Muscle layer of colon (tissue), 2 donors: ENCODE results near the gene ALLC.
"Not testable (repeated sequence)": the region's sequence is repeated elsewhere in the genome, so short reads cannot be mapped to it uniquely, and the experiment has no call there.

Source experiments
- H3K27ac ChIP-seq: one replicate; pipeline ENCODE4 v1.7.0; 2013; ENCODE audit warnings: low read depth, mild to moderate bottlenecking, low read length, moderate library complexity
- H3K27me3 ChIP-seq, 2 donors: one replicate each; pipeline ENCODE4 v1.7.0; 2013; ENCODE audit warnings: low read length in 2 of 2, mild to moderate bottlenecking in 2 of 2; ENCODE audit not compliant: insufficient read depth in 2 of 2, control insufficient read depth in 1 of 2
- H3K36me3 ChIP-seq: one replicate; pipeline ENCODE4 v1.7.0; 2013; ENCODE audit warnings: mild to moderate bottlenecking, low read length; ENCODE audit not compliant: insufficient read depth
- H3K4me1 ChIP-seq: one replicate; pipeline ENCODE4 v1.7.0; 2013; ENCODE audit warnings: mild to moderate bottlenecking, low read length; ENCODE audit not compliant: insufficient read depth
- H3K4me3 ChIP-seq, 2 donors: one replicate each; pipeline ENCODE4 v1.7.0; 2013; ENCODE audit warnings: low read length in 2 of 2, low read depth in 1 of 2, mild to moderate bottlenecking in 1 of 2, moderate library complexity in 1 of 2
- H3K9ac ChIP-seq: one replicate; pipeline ENCODE4 v1.7.0; 2013; ENCODE audit warnings: low read length
- H3K9me3 ChIP-seq: one replicate; pipeline ENCODE4 v1.7.0; 2013; ENCODE audit warnings: mild to moderate bottlenecking, low read length
- donor health status: abdominal sarcoma.
- donor health status: Adenocarcinoma of cecum.

The ALLC gene

GRCh38 chr2:3616435-3617197 lies 41.4 kb upstream of the ALLC start:
- not testable (repeated sequence) for H3K9ac ChIP-seq, H3K4me1 ChIP-seq, H3K36me3 ChIP-seq, H3K9me3 ChIP-seq, H3K27me3 ChIP-seq, H3K4me3 ChIP-seq, H3K27ac ChIP-seq

DNA sequence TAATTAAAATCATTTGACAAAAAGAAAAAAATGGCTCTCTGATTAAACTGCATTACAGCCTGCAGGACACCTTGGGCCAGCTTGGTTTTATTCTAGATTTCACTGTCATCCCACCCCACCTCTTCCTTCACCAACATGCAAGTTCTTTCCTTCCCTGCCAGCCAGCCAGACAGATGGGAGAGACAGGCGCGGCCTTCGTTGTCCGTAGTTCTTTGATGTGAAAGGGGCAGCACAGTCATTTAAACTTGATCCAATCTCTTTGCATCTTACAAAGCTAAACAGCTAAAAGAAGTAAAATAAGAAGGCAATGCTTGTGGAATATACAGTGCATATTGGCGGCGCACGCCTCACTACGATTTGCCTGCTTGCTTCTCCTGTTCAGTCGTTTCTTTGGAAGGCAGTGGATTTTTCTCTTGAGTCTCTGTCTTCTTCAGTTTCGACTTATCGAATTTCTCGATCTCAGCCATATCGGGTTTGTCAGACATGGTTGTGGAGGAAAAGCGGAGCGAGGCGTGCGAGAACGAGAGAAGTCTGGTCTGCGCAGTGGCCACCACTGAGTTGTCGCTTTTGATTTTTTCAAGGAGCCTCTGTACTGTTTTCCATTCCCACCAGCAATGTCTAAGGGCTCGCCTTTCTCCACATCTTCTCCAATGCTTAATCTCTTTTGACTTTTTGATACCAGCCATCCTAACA lies 40.7 kb upstream of the ALLC start:
- no peaks in the 10 kb centered on the region for H3K27me3 ChIP-seq
- H3K9ac ChIP-seq: no peak overlapping the region
- no peaks in the 10 kb centered on the region for H3K4me1 ChIP-seq
- H3K4me3 ChIP-seq: no peak overlapping the region
- H3K27ac ChIP-seq: no peak overlapping the region
- H3K36me3 ChIP-seq: no peaks in the 10 kb centered on the region
- H3K9me3 ChIP-seq: no peaks in the 10 kb centered on the region

- no peaks in the 10 kb centered on the region for H3K27me3 ChIP-seq
- H3K4me3 ChIP-seq: no peak overlapping the region
- no peak overlapping the region for H3K27ac ChIP-seq
- H3K36me3 ChIP-seq: no peaks in the 10 kb centered on the region
- H3K9ac ChIP-seq: no peak overlapping the region
- no peaks in the 10 kb centered on the region for H3K9me3 ChIP-seq
- H3K4me1 ChIP-seq: no peaks in the 10 kb centered on the region
These were observed 39.6 kb upstream of the ALLC start for GRCh38 chr2:3618367-3618766.

DNA sequence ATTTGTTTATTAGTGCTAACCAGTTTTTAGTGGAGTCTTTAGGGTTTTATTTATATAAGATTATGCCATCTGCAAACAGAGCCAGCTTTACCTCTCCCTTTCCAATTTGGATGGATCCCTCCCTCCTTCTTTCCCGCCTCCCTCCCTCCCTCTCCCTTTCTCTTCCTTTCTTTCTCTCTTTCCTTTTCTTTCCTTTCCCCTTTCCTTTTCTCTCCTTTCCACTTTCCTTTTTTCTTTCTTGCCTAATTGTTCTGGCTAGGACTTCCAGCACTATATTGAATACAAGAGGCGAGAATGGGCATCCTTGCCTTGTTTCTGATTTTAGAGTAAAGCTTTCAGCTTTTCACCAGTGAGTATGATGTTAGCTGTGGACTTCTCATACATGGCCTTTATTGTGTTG lies 39.0 kb upstream of the ALLC start:
- no peak overlapping the region for H3K27ac ChIP-seq
- no peaks in the 10 kb centered on the region for H3K4me1 ChIP-seq
- H3K27me3 ChIP-seq: no peaks in the 10 kb centered on the region
- H3K36me3 ChIP-seq: no peaks in the 10 kb centered on the region
- no peaks in the 10 kb centered on the region for H3K9me3 ChIP-seq
- no peak overlapping the region for H3K9ac ChIP-seq
- no peak overlapping the region for H3K4me3 ChIP-seq

GRCh38 chr2:3619661-3620060 lies 38.3 kb upstream of the ALLC start:
- H3K27me3 ChIP-seq, H3K4me1 ChIP-seq, H3K4me3 ChIP-seq, H3K9me3 ChIP-seq, H3K9ac ChIP-seq, H3K27ac ChIP-seq, H3K36me3 ChIP-seq: not testable (repeated sequence)

- Histone ChIP-seq H3K27me3 (no peaks in the 10 kb centered on the region), H3K9ac (no peak overlapping the region), H3K4me1 (no peaks in the 10 kb centered on the region), H3K4me3 (no peak overlapping the region), H3K9me3 (no peaks in the 10 kb centered on the region), H3K27ac (no peak overlapping the region), H3K36me3 (no peaks in the 10 kb centered on the region)
These were observed 37.2 kb upstream of the ALLC start for GRCh38 chr2:3620834-3621233.

DNA sequence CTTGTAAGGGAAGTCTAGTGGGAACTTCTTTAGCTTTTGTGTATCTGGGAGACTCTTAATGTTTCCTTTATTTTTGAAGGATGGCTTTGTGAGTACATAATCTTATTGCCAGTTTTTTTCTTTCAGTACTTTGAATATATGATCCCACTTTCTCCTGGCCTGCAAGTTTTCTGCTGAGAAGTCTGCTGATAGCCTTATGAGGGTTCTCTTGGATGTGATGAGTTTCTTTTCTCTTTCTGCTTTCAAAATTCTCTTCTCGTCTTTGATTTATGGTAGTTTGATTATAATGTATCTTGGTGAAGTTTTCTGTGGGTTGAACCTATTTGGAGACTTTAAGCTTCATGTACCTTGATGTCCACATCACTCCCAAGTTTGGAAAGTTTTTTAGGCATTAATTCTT lies 35.0 kb upstream of the ALLC start:
- Histone ChIP-seq H3K36me3 (no peaks in the 10 kb centered on the region), H3K9ac (no peak overlapping the region), H3K4me1 (no peaks in the 10 kb centered on the region), H3K27me3 (no peaks in the 10 kb centered on the region), H3K9me3 (no peaks in the 10 kb centered on the region), H3K4me3 (no peak overlapping the region), H3K27ac (no peak overlapping the region)

DNA sequence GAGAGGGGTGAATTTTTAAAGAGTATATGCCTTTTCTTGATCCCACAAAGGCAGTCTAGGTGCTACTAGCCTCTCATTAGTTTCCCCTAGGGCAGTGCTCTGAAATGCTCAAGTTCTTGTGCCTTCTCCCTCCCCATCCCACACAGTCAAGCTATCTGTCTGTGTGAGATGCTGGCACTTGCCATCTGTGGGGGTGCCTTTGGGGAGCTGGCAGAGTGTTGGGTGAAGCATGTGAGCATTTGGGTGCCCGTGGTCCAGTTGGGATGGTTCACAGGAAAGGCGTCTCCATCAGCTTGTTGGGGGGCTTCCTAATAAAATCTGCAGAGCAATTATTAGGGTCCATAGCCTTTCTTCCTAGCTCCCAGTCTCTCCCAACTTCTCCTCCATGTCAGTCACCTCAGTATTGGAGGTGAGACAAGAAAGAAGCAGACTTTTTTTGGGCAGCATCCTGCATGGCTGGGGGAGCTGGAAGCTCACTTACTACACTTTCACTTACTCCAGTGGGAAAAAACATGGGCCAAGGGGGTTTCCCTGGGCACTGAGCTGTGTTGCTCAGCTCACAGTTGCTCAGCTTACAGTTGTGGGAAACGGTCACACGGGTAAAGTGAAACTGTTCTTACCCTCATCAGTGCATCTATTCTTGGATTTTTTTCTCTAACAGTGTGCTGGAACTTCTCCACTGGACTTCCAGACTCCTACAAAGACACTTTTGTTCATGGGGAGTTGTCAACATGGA lies 33.8 kb upstream of the ALLC start:
- H3K4me1 ChIP-seq: no peaks in the 10 kb centered on the region
- H3K27me3 ChIP-seq: no peaks in the 10 kb centered on the region
- no peaks in the 10 kb centered on the region for H3K9me3 ChIP-seq
- no peak overlapping the region for H3K4me3 ChIP-seq
- H3K36me3 ChIP-seq: no peaks in the 10 kb centered on the region
- H3K9ac ChIP-seq: no peak overlapping the region
- H3K27ac ChIP-seq: no peak overlapping the region

DNA sequence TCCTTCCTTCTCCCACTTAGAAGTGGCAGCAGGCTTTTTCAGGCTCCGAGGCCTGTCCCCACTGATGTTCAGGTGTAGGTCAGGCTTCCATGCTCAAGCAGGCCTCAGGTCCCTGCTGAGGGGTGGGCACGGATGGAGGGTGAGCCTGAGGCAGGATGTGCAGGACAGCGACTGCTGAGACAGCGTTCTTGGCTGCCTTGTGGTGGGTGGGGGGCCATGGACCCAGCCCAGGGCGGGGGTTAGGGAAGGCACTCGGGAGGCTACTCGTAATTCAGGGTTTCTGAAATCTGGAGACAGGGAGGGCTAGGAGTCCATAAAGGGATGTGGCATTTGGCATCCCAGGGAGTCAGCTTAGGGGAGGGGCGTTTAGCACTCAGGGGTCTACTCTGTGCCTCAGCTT lies 32.8 kb upstream of the ALLC start:
- Histone ChIP-seq H3K4me3 (no peak overlapping the region), H3K36me3 (no peaks in the 10 kb centered on the region), H3K4me1 (no peaks in the 10 kb centered on the region), H3K27me3 (no peaks in the 10 kb centered on the region), H3K9ac (no peak overlapping the region), H3K9me3 (no peaks in the 10 kb centered on the region), H3K27ac (no peak overlapping the region)

- no peaks in the 10 kb centered on the region for H3K36me3 ChIP-seq
- H3K27me3 ChIP-seq: no peaks in the 10 kb centered on the region
- no peaks in the 10 kb centered on the region for H3K4me1 ChIP-seq
- H3K4me3 ChIP-seq: no peak overlapping the region
- no peak overlapping the region for H3K9ac ChIP-seq
- H3K27ac ChIP-seq: no peak overlapping the region
- H3K9me3 ChIP-seq: no peaks in the 10 kb centered on the region
These were observed 31.7 kb upstream of the ALLC start for GRCh38 chr2:3626118-3626811.

DNA sequence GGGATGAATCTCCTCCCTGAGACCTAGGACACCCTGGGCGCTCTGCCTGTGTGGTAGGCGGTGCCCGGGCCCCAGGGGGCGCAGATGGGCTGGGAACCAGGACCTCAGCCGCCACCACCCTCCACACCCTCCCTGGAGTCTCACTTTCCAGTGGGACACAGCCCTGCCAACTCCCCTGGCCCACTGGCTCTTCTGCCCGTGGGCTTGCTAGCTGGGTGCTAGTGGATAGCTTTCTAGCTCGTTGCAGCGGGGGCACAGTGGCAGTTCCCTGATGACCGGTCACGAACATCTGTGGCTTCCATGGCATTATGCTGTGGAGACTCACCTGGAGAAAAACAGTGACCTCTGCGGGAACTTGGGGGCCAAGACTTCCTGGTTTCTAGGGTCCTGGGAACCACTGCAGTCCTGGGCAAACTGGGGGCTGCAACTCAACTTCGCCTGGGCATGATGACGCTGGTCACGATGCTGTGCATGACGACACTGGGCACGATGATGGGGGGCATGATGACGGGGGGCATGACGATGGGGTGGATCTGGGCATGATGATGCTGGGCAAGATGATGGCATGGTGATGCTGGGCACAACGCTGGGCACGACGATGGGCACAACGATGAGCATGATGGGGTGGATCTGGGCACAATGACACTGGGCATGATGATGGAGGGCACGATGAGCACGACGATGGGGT lies 31.0 kb upstream of the ALLC start:
- H3K27me3 ChIP-seq: no peaks in the 10 kb centered on the region
- no peak overlapping the region for H3K4me3 ChIP-seq
- H3K9me3 ChIP-seq: no peaks in the 10 kb centered on the region
- H3K9ac ChIP-seq: no peak overlapping the region
- H3K27ac ChIP-seq: no peak overlapping the region
- H3K36me3 ChIP-seq: no peaks in the 10 kb centered on the region
- no peaks in the 10 kb centered on the region for H3K4me1 ChIP-seq
